NT2/D1 (cell line): Measurements from ENCODE around the gene REC114.
"Not testable (repeated sequence)": the region's sequence is repeated elsewhere in the genome, so short reads cannot be mapped to it uniquely, and the experiment has no call there.

Experiments used
- DNase-seq: peaks from one replicate; pipeline ENCODE4 v3.0.0-alpha.2; 2011; ENCODE audit warnings: low read depth, low spot score
- H3K27me3 ChIP-seq: 2 replicates; pipeline ENCODE4 v1.6.0; 2011; ENCODE audit warnings: mild to moderate bottlenecking; ENCODE audit not compliant: insufficient read length, insufficient read depth
- H3K36me3 ChIP-seq: 2 replicates; pipeline ENCODE4 v1.6.1; 2011; ENCODE audit warnings: mild to moderate bottlenecking, low read length, mixed read lengths; ENCODE audit not compliant: insufficient read depth, insufficient read length
- H3K4me1 ChIP-seq: 2 replicates; pipeline ENCODE4 v1.5.1; 2011; ENCODE audit not compliant: insufficient read depth, insufficient read length
- H3K4me3 ChIP-seq: 2 replicates; pipeline ENCODE4 v1.5.1; 2011; ENCODE audit warnings: low read depth; ENCODE audit not compliant: insufficient read length
- H3K9ac ChIP-seq: 2 replicates; pipeline ENCODE4 v1.6.0; 2011; ENCODE audit warnings: low read depth; ENCODE audit not compliant: insufficient read length
- H3K9me3 ChIP-seq: 2 replicates; pipeline ENCODE4 v1.5.1; 2011; ENCODE audit warnings: mild to moderate bottlenecking, low read length; ENCODE audit not compliant: insufficient read depth
- SUZ12 ChIP-seq: IDR thresholded peaks from 2 replicates; pipeline ENCODE4 v1.6.1; 2011; ENCODE audit not compliant: insufficient read length, insufficient read depth; ENCODE audit errors: extremely low read depth
- YY1 ChIP-seq: IDR thresholded peaks from 2 replicates; pipeline ENCODE4 v1.6.1; 2011; ENCODE audit not compliant: insufficient read length, insufficient read depth
- ZNF274 ChIP-seq: IDR thresholded peaks from 2 replicates; pipeline ENCODE4 v1.6.1; 2011; ENCODE audit warnings: mild to moderate bottlenecking, low read depth, low read length

REC114 gene

GRCh38 chr15:73437543-73438109 is 5.3 kb upstream of the REC114 start:
- Histone ChIP-seq H3K9ac (no peak overlapping the region), H3K4me3 (no peak overlapping the region), H3K9me3 (no peaks in the 10 kb centered on the region), H3K4me1 (no peaks in the 10 kb centered on the region), H3K36me3 (no peaks in the 10 kb centered on the region), H3K27me3 (no peaks in the 10 kb centered on the region)
- no peak for DNase-seq
- no peak for TF ChIP-seq YY1
- TF ChIP-seq ZNF274: no peak
- no peak for TF ChIP-seq SUZ12

- TF ChIP-seq ZNF274 (no peak), SUZ12 (no peak), YY1 (no peak)
- H3K9ac ChIP-seq: no peak overlapping the region
Observed at GRCh38 chr15:73438651-73439050, 4.3 kb upstream of the REC114 start.

GRCh38 chr15:73440571-73440970 is 2.4 kb upstream of the REC114 start:
- no peaks in the 10 kb centered on the region for H3K9me3 ChIP-seq
- no peaks in the 10 kb centered on the region for H3K36me3 ChIP-seq
- H3K4me1 ChIP-seq: no peaks in the 10 kb centered on the region
- no peaks in the 10 kb centered on the region for H3K27me3 ChIP-seq
- TF ChIP-seq YY1 (no peak), SUZ12 (no peak), ZNF274 (no peak)
- no peak overlapping the region for H3K4me3 ChIP-seq
- H3K9ac ChIP-seq: no peak overlapping the region
- DNase-seq: no peak

More at GRCh38 chr15:73438651-73439050, 4.3 kb upstream of the REC114 start:
- H3K4me1 ChIP-seq: no peaks in the 10 kb centered on the region
- DNase-seq: no peak
- no peaks in the 10 kb centered on the region for H3K9me3 ChIP-seq
- H3K4me3 ChIP-seq: no peak overlapping the region
- no peaks in the 10 kb centered on the region for H3K36me3 ChIP-seq
- no peaks in the 10 kb centered on the region for H3K27me3 ChIP-seq

- H3K27me3 ChIP-seq: no peaks in the 10 kb centered on the region
Observed at GRCh38 chr15:73442421-73442820, 543 bp upstream of the REC114 start.

GRCh38 chr15:73447471-73447870 is 4.5 kb downstream of the REC114 start:
- not testable (repeated sequence) for H3K27me3 ChIP-seq, DNase-seq, H3K36me3 ChIP-seq, H3K9ac ChIP-seq, H3K9me3 ChIP-seq, H3K4me1 ChIP-seq, H3K4me3 ChIP-seq

More at GRCh38 chr15:73442421-73442820, 543 bp upstream of the REC114 start:
- no peak for DNase-seq
- Histone ChIP-seq H3K36me3 (no peaks in the 10 kb centered on the region), H3K9ac (no peak overlapping the region), H3K9me3 (no peaks in the 10 kb centered on the region), H3K4me3 (no peak overlapping the region), H3K4me1 (no peaks in the 10 kb centered on the region)
- no peak for TF ChIP-seq ZNF274
- no peak for TF ChIP-seq YY1
- TF ChIP-seq SUZ12: no peak

GRCh38 chr15:73448158-73448758 is 5.3 kb downstream of the REC114 start:
- H3K9ac ChIP-seq, H3K9me3 ChIP-seq, H3K36me3 ChIP-seq, H3K4me3 ChIP-seq, H3K27me3 ChIP-seq, H3K4me1 ChIP-seq, DNase-seq: not testable (repeated sequence)

- not testable (repeated sequence) for H3K4me1 ChIP-seq, DNase-seq, H3K9me3 ChIP-seq, H3K27me3 ChIP-seq, H3K9ac ChIP-seq, H3K36me3 ChIP-seq, H3K4me3 ChIP-seq
Observed at GRCh38 chr15:73449980-73450379, 7.0 kb downstream of the REC114 start.

- Histone ChIP-seq H3K9me3 (no peaks in the 10 kb centered on the region), H3K27me3 (no peaks in the 10 kb centered on the region), H3K9ac (no peak overlapping the region), H3K4me3 (no peak overlapping the region), H3K4me1 (no peaks in the 10 kb centered on the region), H3K36me3 (no peaks in the 10 kb centered on the region)
- TF ChIP-seq ZNF274 (no peak), YY1 (no peak), SUZ12 (no peak)
- DNase-seq: no peak
Observed at GRCh38 chr15:73454096-73454495, 11.1 kb downstream of the REC114 start.
